Measurements from ENCODE around the gene COL8A1. TPM values are rescaled to one million over a fixed set of nuclear protein-coding genes. Genes with fewer than 3 reads are reported as not detected.

COL8A1 gene
- total RNA-seq, 1 donor from 2014 or later = 30.2 TPM

DNA sequence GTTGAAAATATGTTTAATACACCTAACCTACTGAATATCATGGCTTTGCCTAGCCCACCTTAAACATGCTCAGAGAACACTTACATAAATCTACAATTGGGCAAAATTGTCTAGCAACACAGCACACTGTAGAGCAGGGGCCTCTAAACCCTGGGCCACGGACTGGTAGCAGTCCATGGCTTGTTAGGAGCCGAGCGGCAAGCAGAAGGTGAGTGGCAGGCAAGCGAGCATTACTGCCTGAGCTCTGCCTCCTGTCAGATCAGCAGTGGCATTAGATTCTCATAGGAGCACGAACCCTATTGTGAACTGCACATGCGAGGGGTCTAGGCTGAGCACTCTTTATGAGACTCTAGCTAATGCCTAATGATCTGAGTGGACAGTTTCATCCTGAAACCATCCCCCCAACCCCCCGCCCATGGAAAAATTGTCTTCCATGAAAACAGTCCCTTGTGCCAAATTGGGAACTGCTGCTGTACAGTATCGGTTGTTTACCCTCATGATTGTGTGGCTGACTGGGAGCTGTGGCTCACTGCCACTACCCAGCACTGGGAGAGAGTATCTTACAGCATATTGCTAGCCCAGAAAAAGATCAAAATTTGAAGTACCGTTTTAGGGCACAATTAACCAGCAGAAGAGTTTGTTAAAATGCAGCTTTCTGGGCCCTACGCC lies 205.3 kb downstream of the COL8A1 start:
- no peak for DNase-seq (ENCODE audit: low spot score)

DNA sequence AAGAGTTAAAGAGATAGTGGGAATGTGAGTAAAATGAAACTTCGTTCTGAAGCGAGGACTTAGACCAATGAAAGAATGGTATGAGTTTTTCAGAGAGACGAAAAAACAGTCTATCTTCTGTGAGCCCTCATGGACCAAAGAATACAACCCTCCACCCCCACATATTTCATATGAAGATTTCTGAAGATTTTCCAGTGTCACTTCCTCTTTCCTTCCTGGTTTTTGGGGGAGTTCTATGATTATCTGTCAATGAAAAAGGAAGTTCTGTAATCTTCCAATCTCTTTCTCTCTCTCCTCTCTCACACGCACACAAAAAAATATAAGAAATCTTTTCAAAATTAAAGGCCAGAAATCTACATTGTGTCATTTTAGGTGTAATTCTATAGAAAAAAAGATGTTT lies 206.9 kb downstream of the COL8A1 start:
- DNase-seq (ENCODE audit: low spot score) = no peak

DNA sequence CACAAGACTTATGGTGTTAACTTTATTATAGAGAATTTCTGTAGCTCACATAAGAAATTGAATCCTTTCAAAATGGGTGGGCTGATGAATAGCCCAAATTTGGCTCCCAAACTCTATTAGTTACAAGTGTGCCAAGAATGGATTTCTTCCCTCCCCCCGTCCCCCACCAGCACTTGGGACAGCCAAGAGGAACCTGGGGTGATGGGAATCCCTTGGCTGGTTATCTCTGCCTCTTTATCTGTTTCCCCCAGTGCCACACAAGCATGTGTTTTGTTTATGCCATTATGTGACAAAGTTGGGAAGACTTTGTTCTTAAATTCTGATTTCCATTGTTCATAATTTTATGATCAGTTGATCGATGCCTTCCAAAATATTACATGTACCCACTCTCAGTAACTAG lies 207.6 kb downstream of the COL8A1 start:
- DNase-seq (ENCODE audit: low spot score) = no peak

DNA sequence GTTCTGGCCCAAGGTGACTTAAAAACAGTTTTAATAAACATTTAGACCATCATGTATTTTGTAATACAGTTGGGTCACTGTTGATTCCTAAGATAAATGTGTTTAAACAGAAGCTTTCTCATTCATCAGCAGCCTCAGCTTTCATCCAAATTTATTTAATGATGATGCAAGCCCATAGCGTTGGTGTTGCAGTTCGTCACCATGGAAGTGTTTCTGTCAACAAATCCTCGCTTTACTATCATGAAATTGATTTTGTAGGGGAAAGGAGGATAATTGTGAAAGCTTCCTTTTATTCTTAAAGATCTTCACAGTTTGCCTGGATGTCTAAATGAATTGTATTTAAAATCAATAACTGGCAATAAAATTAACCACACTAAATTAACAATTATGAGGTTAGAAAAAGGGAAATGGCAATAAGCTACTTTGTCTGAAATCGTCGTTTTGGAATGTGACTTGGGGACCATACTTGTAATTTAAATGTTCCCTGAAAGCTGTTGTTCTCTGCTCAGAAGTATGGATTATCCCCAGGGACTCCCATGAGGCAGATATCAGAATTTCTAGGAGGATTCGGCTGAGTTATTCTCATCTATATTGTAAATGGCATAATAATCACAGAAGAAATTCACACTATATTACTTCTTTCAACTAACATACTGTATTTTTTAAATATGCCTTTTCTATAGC lies 208.2 kb downstream of the COL8A1 start:
- DNase-seq (ENCODE audit: low spot score) = no peak

DNA sequence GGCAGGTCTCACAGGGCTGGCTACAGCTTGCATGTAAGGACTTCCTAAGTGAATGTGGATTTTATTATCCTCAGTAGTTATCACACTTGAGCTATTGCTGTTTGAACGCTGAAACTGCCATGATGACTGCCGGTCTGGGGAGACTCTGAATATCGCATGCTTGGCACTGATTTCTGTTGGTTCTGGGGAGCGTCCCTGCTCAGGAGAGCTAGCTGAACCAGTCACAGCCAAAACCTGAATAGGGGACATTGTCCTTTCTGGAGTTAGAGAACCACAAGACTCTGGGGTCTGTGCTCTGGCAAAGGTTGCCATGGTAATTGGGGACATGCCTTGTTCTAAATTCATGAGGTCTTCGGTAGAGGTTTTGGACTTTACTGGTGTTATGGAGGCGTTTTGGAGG lies 210.0 kb downstream of the COL8A1 start:
- no peak for DNase-seq (ENCODE audit: low spot score)

Other genes starting within 250 kb of the COL8A1 start
- 41.9 TPM for gene CMSS1, start 179.3 kb downstream of the COL8A1 start, total RNA-seq

All from ureter (tissue), 1 donor.